ENCODE measurements around the gene GABRB2.

DNA sequence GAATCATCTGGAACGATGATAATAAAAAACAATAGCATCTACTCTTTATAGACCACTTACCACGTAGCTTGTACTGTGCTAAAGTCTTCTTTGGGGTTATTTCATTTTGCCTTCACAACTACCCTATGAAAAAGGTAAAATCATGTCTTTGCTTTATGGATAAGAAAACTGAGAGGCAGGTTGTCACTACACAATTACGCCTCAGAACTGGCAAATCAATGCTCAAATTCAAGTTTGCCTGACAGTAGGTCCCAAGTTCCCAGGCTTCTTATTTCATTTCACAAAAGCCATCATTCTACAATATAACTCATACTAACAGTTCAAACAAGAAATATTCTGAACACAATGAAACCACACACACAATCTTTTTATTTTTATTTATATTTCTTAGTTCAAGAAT is 258.5 kb downstream of the GABRB2 start:
- no peak for TF ChIP-seq CTCF (IDR thresholded peaks at IDR 0.05)
- TF ChIP-seq POLR2A (IDR thresholded peaks at IDR 0.05) = no peak

All from adrenal gland (tissue), 5 donors.